Measurements from ENCODE around the gene LCN1.

DNA sequence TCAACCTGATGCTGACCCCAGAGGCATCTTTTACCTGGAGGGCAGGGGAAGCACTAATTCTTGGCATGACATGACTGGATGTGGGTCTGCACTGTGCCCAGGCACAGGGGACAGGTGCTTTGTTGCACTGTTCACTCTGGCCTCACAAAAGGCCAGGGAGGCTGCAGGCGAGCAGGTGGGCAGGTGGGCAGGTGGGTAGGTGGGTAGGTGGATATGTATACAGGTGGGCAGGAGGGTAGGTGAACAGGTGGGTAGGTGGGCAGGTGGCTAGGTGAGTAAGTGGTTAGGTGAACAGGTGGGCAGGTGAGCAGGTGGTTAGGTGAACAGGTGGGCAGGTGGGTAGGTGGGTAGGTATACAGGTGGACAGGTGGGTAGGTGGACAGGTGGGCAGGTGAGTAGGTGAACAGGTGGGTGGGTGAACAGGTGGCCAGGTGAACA lies 41.8 kb downstream of the LCN1 start:
- no peak for TF ChIP-seq POLR2A (IDR thresholded peaks at IDR 0.05)
- TF ChIP-seq, protein P1, sequence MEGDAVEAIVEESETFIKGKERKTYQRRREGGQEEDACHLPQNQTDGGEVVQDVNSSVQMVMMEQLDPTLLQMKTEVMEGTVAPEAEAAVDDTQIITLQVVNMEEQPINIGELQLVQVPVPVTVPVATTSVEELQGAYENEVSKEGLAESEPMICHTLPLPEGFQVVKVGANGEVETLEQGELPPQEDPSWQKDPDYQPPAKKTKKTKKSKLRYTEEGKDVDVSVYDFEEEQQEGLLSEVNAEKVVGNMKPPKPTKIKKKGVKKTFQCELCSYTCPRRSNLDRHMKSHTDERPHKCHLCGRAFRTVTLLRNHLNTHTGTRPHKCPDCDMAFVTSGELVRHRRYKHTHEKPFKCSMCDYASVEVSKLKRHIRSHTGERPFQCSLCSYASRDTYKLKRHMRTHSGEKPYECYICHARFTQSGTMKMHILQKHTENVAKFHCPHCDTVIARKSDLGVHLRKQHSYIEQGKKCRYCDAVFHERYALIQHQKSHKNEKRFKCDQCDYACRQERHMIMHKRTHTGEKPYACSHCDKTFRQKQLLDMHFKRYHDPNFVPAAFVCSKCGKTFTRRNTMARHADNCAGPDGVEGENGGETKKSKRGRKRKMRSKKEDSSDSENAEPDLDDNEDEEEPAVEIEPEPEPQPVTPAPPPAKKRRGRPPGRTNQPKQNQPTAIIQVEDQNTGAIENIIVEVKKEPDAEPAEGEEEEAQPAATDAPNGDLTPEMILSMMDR (IDR thresholded peaks at IDR 0.05) = no peak
